Hepatocyte (in vitro differentiated cells): ENCODE results near the gene GRIK4.

Experiments
- EZH2 ChIP-seq: fragments of 200-600 bp; sonication (generic); IDR thresholded peaks from 2 replicates; pipeline ENCODE4 v1.6.1; 2016; ENCODE audit warnings: antibody characterized with exemption, mild to moderate bottlenecking, borderline replicate concordance
- TF ChIP-seq, protein P1 (sequence below): fragments of 200-600 bp; sonication (generic); IDR thresholded peaks from 2 replicates; pipeline ENCODE4 v1.5.1; 2016; ENCODE audit warnings: antibody characterized with exemption, mild to moderate bottlenecking; ENCODE audit not compliant: poor library complexity

DNA sequence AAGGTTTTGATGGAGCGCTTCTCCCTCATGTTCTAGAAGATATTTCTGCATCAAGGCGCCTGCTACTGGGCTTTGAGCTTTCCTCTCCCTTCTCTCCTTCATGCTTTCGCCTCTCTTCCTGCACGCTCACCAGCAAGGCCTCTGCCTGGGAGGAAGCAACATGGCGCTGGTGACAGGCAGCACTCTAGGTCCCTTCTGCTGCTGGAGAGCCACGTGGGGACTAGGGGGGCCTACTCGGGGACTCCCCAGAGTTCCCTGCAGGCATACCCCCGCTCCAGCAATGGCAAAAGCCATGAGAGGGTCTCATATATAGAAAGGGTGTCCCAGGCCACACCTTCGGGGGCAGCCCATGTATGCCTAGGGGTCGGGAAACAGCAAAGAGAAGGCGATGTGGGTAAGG is 49.7 kb downstream of the GRIK4 start:
- TF ChIP-seq, protein P1, sequence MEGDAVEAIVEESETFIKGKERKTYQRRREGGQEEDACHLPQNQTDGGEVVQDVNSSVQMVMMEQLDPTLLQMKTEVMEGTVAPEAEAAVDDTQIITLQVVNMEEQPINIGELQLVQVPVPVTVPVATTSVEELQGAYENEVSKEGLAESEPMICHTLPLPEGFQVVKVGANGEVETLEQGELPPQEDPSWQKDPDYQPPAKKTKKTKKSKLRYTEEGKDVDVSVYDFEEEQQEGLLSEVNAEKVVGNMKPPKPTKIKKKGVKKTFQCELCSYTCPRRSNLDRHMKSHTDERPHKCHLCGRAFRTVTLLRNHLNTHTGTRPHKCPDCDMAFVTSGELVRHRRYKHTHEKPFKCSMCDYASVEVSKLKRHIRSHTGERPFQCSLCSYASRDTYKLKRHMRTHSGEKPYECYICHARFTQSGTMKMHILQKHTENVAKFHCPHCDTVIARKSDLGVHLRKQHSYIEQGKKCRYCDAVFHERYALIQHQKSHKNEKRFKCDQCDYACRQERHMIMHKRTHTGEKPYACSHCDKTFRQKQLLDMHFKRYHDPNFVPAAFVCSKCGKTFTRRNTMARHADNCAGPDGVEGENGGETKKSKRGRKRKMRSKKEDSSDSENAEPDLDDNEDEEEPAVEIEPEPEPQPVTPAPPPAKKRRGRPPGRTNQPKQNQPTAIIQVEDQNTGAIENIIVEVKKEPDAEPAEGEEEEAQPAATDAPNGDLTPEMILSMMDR = no peak
- no peak for TF ChIP-seq EZH2
